Transverse colon (tissue), 4 donors: ENCODE measurements around the gene TNFAIP8L3.

Source experiments
- POLR2A ChIP-seq: fragments of 450-650 bp; IDR thresholded peaks from one replicate; pipeline ENCODE4 v1.6.1; 2016; ENCODE audit warnings: antibody characterized with exemption, mild to moderate bottlenecking, moderate library complexity
- POLR2AphosphoS5 ChIP-seq, 3 donors: sonication (generic); formaldehyde crosslinking; IDR thresholded peaks; one replicate each; pipeline ENCODE4 v1.6.1; 2016; ENCODE audit warnings: antibody characterized with exemption in 3 of 3
- TF ChIP-seq, protein P1 (sequence below), 5 experiments: fragments of 200-600 bp in 3 of 5; fragments of 450-650 bp in 2 of 5; sonication (generic) in 3 of 5; IDR thresholded peaks; 1 replicate in 2 of 5; 2 replicates in 3 of 5; pipeline ENCODE4 v1.5.1; 2016 to 2017; ENCODE audit warnings: antibody characterized with exemption in 5 of 5, inconsistent platforms in 3 of 5, mild to moderate bottlenecking in 2 of 5, moderate library complexity in 1 of 5

DNA sequence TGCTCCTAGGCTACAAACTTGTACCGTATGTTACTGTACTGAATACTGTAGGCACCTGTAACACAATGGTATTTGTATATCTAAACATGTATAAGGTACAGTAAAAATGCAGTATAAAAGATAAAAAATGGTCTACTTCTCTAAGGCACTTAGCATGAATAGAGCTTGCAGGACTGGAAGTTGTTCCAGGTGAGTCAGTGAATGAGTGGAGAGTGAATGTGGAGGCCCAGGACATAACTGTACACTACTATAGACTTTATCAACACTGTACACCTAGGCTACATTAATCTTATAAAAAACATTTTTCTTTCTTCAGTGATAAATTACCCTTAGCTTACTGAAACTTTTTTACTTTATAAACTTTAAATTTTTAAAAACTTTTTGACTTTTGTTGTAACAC lies 12.5 kb downstream of the TNFAIP8L3 start:
- TF ChIP-seq POLR2A (no peak), POLR2AphosphoS5 (IDR thresholded peaks at IDR 0.05) (no peak)
- TF ChIP-seq, protein P1, sequence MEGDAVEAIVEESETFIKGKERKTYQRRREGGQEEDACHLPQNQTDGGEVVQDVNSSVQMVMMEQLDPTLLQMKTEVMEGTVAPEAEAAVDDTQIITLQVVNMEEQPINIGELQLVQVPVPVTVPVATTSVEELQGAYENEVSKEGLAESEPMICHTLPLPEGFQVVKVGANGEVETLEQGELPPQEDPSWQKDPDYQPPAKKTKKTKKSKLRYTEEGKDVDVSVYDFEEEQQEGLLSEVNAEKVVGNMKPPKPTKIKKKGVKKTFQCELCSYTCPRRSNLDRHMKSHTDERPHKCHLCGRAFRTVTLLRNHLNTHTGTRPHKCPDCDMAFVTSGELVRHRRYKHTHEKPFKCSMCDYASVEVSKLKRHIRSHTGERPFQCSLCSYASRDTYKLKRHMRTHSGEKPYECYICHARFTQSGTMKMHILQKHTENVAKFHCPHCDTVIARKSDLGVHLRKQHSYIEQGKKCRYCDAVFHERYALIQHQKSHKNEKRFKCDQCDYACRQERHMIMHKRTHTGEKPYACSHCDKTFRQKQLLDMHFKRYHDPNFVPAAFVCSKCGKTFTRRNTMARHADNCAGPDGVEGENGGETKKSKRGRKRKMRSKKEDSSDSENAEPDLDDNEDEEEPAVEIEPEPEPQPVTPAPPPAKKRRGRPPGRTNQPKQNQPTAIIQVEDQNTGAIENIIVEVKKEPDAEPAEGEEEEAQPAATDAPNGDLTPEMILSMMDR (IDR thresholded peaks at IDR 0.05): no peak
